Fibroblast of lung (primary cell): ENCODE measurements around the gene FBXO30.
A peak's percentile ranks its signal among the peaks of the same experiment; 100 is the strongest.

Experiments
- CTCF ChIP-seq, 2 donors: IDR thresholded peaks in 1 of 2; conservative IDR thresholded peaks in 1 of 2; 1 replicate in 1 of 2; 2 replicates in 1 of 2; pipeline ENCODE4 v1.5.1; 2011 to 2012; ENCODE audit warnings: low read length in 2 of 2, control low read depth in 1 of 2, inconsistent platforms in 1 of 2, low read depth in 1 of 2, mild to moderate bottlenecking in 1 of 2
- EZH2 ChIP-seq: IDR thresholded peaks from 2 replicates; pipeline ENCODE4 v1.5.1; 2012; ENCODE audit warnings: low read length, control low read depth, mild to moderate bottlenecking; ENCODE audit errors: missing control alignments

- TF ChIP-seq CTCF (conservative IDR thresholded peaks at IDR 0.05 in 1 of 2, IDR thresholded peaks at IDR 0.05 in 1 of 2; ENCODE audit: low read depth in 1 of 2, low read length in 2 of 2) (peak in 1 of 2 donors; percentile 13), EZH2 (no peak)
Observed at GRCh38 chr6:145814501-145815308, at the start of gene FBXO30.
